HG03066 (cell line): ENCODE measurements around the gene AFF4.
"Not testable (repeated sequence)": the region's sequence is repeated elsewhere in the genome, so short reads cannot be mapped to it uniquely, and the experiment has no call there.

Experiments used
- ATAC-seq: cut with Tn5 transposase; IDR thresholded peaks from one replicate; pipeline ENCODE4 v1.9.1; 2021; ENCODE audit warnings: low read depth; ENCODE audit not compliant: unreplicated experiment

Gene AFF4

GRCh38 chr5:132961123-132961815 lies 2.2 kb downstream of the AFF4 start:
- ATAC-seq: not testable (repeated sequence)

GRCh38 chr5:132956166-132956799 lies 7.2 kb downstream of the AFF4 start:
- ATAC-seq: not testable (repeated sequence)

- no peak for ATAC-seq
Observed at GRCh38 chr5:132953710-132954109, 9.7 kb downstream of the AFF4 start.

GRCh38 chr5:132952829-132953228 lies 10.6 kb downstream of the AFF4 start:
- ATAC-seq: no peak

- ATAC-seq: no peak
Observed at GRCh38 chr5:132951897-132952296, 11.5 kb downstream of the AFF4 start.

GRCh38 chr5:132949136-132949535 lies 14.3 kb downstream of the AFF4 start:
- no peak for ATAC-seq

- no peak for ATAC-seq
Observed at GRCh38 chr5:132947671-132948070, 15.8 kb downstream of the AFF4 start.

GRCh38 chr5:132945315-132945714 lies 18.1 kb downstream of the AFF4 start:
- ATAC-seq: not testable (repeated sequence)

GRCh38 chr5:132943362-132944022 lies 19.9 kb downstream of the AFF4 start:
- ATAC-seq: no peak

GRCh38 chr5:132941331-132941730 lies 22.1 kb downstream of the AFF4 start:
- ATAC-seq: no peak

- ATAC-seq: no peak
Observed at GRCh38 chr5:132928062-132928407, 35.4 kb downstream of the AFF4 start.

GRCh38 chr5:132927355-132928061 lies 35.9 kb downstream of the AFF4 start:
- ATAC-seq: no peak

GRCh38 chr5:132926437-132926836 lies 37.0 kb downstream of the AFF4 start:
- ATAC-seq: no peak

GRCh38 chr5:132916086-132916485 lies 47.3 kb downstream of the AFF4 start:
- no peak for ATAC-seq

GRCh38 chr5:132915681-132916080 lies 47.8 kb downstream of the AFF4 start:
- ATAC-seq: no peak

- ATAC-seq: no peak
Observed at GRCh38 chr5:132909702-132910101, 53.7 kb downstream of the AFF4 start.

GRCh38 chr5:132907161-132907560 lies 56.3 kb downstream of the AFF4 start:
- ATAC-seq: no peak

- ATAC-seq: no peak
Observed at GRCh38 chr5:132905938-132906337, 57.5 kb downstream of the AFF4 start.

- no peak for ATAC-seq
Observed at GRCh38 chr5:132901730-132902129, 61.7 kb downstream of the AFF4 start.

GRCh38 chr5:132901036-132901435 lies 62.4 kb downstream of the AFF4 start:
- ATAC-seq: no peak

GRCh38 chr5:132898094-132898493 lies 65.3 kb downstream of the AFF4 start:
- ATAC-seq: no peak
